ENCODE measurements around the gene TBX4. TPM values are rescaled to one million over a fixed set of nuclear protein-coding genes. Genes with fewer than 3 reads are reported as not detected.

The TBX4 gene
- total RNA-seq, 1 experiment from 2014 or later = not detected

GRCh38 chr17:61474934-61475333 lies 22.7 kb downstream of the TBX4 start:
- no CpG with 5 or more reads among the region's 6 CpGs for WGBS (ENCODE audit: extremely low coverage, insufficient read length, low lambda C conversion rate)

More at GRCh38 chr17:61474934-61475333, 22.7 kb downstream of the TBX4 start:
- Histone ChIP-seq H4K91ac (ENCODE audit: insufficient read length, low read depth, low read length) (no peak overlapping the region), H4K20me1 (ENCODE audit: control insufficient read depth, insufficient read depth, insufficient read length) (no peaks in the 10 kb centered on the region), H3K4me2 (ENCODE audit: insufficient read depth, insufficient read length, low read length) (no peak overlapping the region), H3K18ac (ENCODE audit: insufficient read length, low read depth, low read length) (no peak overlapping the region), H2BK20ac (ENCODE audit: low read depth, low read length, poor library complexity, severe bottlenecking) (no peak overlapping the region), H3K27me3 (ENCODE audit: insufficient read depth, low read length) (no peaks in the 10 kb centered on the region; the same call in 1 of the 2 replicates), H3K79me1 (ENCODE audit: insufficient read depth, low read depth, low read length, poor library complexity, severe bottlenecking) (no peaks in the 10 kb centered on the region), H4K8ac (replicated peaks; ENCODE audit: insufficient read length, low read depth, low read length) (no peak overlapping the region), H3K9ac (ENCODE audit: extremely low read depth, insufficient read length, low read length) (no peak overlapping the region), H3K9me3 (ENCODE audit: control insufficient read depth, low read depth, low read length) (no peaks in the 10 kb centered on the region), H3K23me2 (ENCODE audit: insufficient read length, low read depth, low read length, poor library complexity, severe bottlenecking) (no peaks in the 10 kb centered on the region), H3T11ph (ENCODE audit: low read length) (no peak overlapping the region), H3K4me1 (ENCODE audit: insufficient read depth, low read length) (no peaks in the 10 kb centered on the region), H3K56ac (ENCODE audit: insufficient read length, low read depth, low read length) (no peak overlapping the region), H2BK15ac (ENCODE audit: low read depth, low read length) (no peak overlapping the region), H2AFZ (ENCODE audit: low read length) (no peak overlapping the region), H2AK5ac (ENCODE audit: insufficient read length, low read length) (no peak overlapping the region), H3K14ac (ENCODE audit: insufficient read depth, low read length) (no peak overlapping the region), H4K5ac (ENCODE audit: insufficient read length, low read depth, low read length) (no peak overlapping the region), H2BK12ac (ENCODE audit: insufficient read length, low read depth, low read length) (no peak overlapping the region), H3K23ac (ENCODE audit: insufficient read length, low read depth, low read length) (no peak overlapping the region), H3K79me2 (ENCODE audit: insufficient read depth, low read length) (no peaks in the 10 kb centered on the region), H3K27ac (ENCODE audit: insufficient read length, low read depth, low read length) (no peak overlapping the region), H3K4ac (ENCODE audit: low read depth, low read length) (no peak overlapping the region), H2BK120ac (ENCODE audit: low read depth, low read length, poor library complexity, severe bottlenecking) (no peak overlapping the region), H2BK5ac (ENCODE audit: insufficient read length, low read length) (no peak overlapping the region)
- 0 out of 4 replicates have a peak, but pooled peaks cover 0 to 2% of the 10 kb centered on the region in 2 experiments for H3K4me1 Mint-ChIP-seq
- DNase-seq = peak; percentile 23
- no peaks in the 10 kb centered on the region for H3K36me3 Mint-ChIP-seq (ENCODE audit: insufficient read depth in 1 of 3, low read depth in 3 of 3)
- no peak overlapping the region for H3K4me3 Mint-ChIP-seq
- H3K27me3 Mint-ChIP-seq (ENCODE audit: low read depth) = peaks cover 18% of the 10 kb centered on the region
- TF ChIP-seq CTCF (conservative IDR thresholded peaks at IDR 0.05) = no peak
- no peaks in the 10 kb centered on the region; a peak in 1 of 5 replicates for H3K9me3 Mint-ChIP-seq
- H3K27ac Mint-ChIP-seq = no peak overlapping the region

Data from H9 (cell line).